ENCODE results near the gene SEMA4C.
"Not testable (repeated sequence)": the region's sequence is repeated elsewhere in the genome, so short reads cannot be mapped to it uniquely, and the experiment has no call there.

The SEMA4C gene

GRCh38 chr2:96865654-96866053, 4.2 kb downstream of the SEMA4C start:
- DNase-seq (ENCODE audit: low read depth): no peak
- H3K4me3 ChIP-seq (ENCODE audit: low read depth, low read length): no peak overlapping the region
- no peak for TF ChIP-seq CTCF (IDR thresholded peaks at IDR 0.05; ENCODE audit: control insufficient read depth, extremely low read depth, insufficient read depth)

GRCh38 chr2:96864343-96865091, 5.4 kb downstream of the SEMA4C start:
- TF ChIP-seq CTCF (IDR thresholded peaks at IDR 0.05; ENCODE audit: control insufficient read depth, extremely low read depth, insufficient read depth): no peak
- DNase-seq (ENCODE audit: low read depth): no peak
- no peak overlapping the region for H3K4me3 ChIP-seq (ENCODE audit: low read depth, low read length)

GRCh38 chr2:96863575-96864342, 6.1 kb downstream of the SEMA4C start:
- DNase-seq (ENCODE audit: low read depth): no peak
- no peak overlapping the region for H3K4me3 ChIP-seq (ENCODE audit: low read depth, low read length)
- TF ChIP-seq CTCF (IDR thresholded peaks at IDR 0.05; ENCODE audit: control insufficient read depth, extremely low read depth, insufficient read depth): no peak

- not testable (repeated sequence) for DNase-seq (ENCODE audit: low read depth); H3K4me3 ChIP-seq (ENCODE audit: low read depth, low read length)
Observed at GRCh38 chr2:96863056-96863455, 6.8 kb downstream of the SEMA4C start.

- no peak for TF ChIP-seq CTCF (IDR thresholded peaks at IDR 0.05; ENCODE audit: control insufficient read depth, extremely low read depth, insufficient read depth)
- no peak overlapping the region for H3K4me3 ChIP-seq (ENCODE audit: low read depth, low read length)
- no peak for DNase-seq (ENCODE audit: low read depth)
Observed at GRCh38 chr2:96861074-96861473, 8.8 kb downstream of the SEMA4C start.

- no peak for TF ChIP-seq CTCF (IDR thresholded peaks at IDR 0.05; ENCODE audit: control insufficient read depth, extremely low read depth, insufficient read depth)
- DNase-seq (ENCODE audit: low read depth): no peak
Observed at GRCh38 chr2:96860065-96861029, 9.5 kb downstream of the SEMA4C start.

GRCh38 chr2:96859681-96860064, 10.2 kb downstream of the SEMA4C start:
- no peak for TF ChIP-seq CTCF (IDR thresholded peaks at IDR 0.05; ENCODE audit: control insufficient read depth, extremely low read depth, insufficient read depth)
- H3K4me3 ChIP-seq (ENCODE audit: low read depth, low read length): no peak overlapping the region
- DNase-seq (ENCODE audit: low read depth): no peak

More at GRCh38 chr2:96860065-96861029, 9.5 kb downstream of the SEMA4C start:
- no peak overlapping the region for H3K4me3 ChIP-seq (ENCODE audit: low read depth, low read length)

All from LNCaP clone FGC (cell line).